PC-3 (cell line): ENCODE measurements around the gene TCEANC2.

ENCODE experiments used
- EZH2 ChIP-seq: fragments of 300-600 bp; sonication (generic); IDR thresholded peaks from one replicate; pipeline ENCODE4 v1.6.1; 2017; ENCODE audit warnings: antibody characterized with exemption, mild to moderate bottlenecking, low read length; ENCODE audit not compliant: unreplicated experiment
- TF ChIP-seq, protein P1 (sequence below): fragments of 300-600 bp; sonication (generic); conservative IDR thresholded peaks from 2 replicates; pipeline ENCODE4 v1.5.1; 2017; ENCODE audit warnings: antibody characterized with exemption, low read depth, mild to moderate bottlenecking, low read length

DNA sequence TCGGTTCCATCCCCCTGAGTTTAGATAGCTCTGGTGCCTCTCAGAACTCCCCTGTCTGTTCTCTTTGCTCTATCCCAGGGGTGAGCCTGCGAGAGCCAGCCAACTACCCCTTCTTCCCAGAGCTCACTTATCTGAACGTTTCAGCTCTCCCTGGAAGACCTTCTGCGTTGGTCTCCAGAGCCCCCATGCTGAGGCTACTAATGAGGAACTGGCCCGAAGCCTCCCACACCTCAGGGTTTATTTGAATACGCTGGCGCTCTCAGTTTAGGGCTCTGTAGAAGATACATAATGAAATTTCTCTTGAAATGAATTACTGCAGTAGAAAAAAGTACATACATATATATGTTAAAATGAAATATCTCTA, 43.5 kb downstream of the TCEANC2 start:
- TF ChIP-seq, protein P1, sequence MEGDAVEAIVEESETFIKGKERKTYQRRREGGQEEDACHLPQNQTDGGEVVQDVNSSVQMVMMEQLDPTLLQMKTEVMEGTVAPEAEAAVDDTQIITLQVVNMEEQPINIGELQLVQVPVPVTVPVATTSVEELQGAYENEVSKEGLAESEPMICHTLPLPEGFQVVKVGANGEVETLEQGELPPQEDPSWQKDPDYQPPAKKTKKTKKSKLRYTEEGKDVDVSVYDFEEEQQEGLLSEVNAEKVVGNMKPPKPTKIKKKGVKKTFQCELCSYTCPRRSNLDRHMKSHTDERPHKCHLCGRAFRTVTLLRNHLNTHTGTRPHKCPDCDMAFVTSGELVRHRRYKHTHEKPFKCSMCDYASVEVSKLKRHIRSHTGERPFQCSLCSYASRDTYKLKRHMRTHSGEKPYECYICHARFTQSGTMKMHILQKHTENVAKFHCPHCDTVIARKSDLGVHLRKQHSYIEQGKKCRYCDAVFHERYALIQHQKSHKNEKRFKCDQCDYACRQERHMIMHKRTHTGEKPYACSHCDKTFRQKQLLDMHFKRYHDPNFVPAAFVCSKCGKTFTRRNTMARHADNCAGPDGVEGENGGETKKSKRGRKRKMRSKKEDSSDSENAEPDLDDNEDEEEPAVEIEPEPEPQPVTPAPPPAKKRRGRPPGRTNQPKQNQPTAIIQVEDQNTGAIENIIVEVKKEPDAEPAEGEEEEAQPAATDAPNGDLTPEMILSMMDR: no peak
- TF ChIP-seq EZH2: no peak
